ENCODE data around the gene CD40. TPM values are rescaled to one million over a fixed set of nuclear protein-coding genes. Genes with fewer than 3 reads are reported as not detected.

Gene CD40
- total RNA-seq, 2 experiments from 2014 or later, result 4.0 to 5.1 TPM

DNA sequence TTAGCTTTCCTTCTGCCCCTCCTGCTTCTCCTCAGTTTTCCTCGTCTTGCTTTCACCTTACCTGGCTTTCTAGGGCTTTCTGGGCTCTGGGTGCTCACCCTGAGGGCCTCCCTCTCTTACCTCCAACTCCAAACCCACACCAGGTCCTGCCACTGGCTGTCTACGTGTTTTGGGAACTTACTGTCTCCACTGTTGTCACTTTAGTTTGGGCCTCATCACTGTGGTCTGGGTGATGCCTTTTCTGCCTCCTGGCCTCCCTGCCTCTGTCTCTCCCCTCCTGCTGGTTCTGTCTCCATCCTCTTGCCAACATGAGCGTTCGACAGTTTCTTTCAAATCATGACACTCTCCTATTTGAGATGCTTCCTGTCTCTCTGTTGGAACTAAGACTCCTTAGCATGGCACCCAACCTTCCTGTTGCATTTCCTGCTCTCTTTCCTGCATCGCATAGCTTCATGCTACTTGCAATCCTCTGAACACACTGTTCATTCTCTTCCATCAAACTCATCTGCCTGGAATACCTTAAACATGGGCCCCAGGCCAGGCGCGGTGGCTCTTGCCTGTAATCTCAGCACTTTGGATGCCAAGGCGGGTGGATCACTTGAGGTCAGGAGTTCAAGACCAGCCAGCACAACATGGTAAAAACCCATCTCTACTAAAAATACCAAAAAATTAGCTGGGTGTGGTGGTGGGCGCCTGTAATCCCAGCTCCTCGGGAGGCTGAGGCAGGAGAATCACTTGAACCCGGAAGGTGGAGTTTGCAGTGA lies 5.5 kb downstream of the CD40 start:
- H3K36me3 Mint-ChIP-seq (ENCODE audit: low read depth), result no peaks in the 10 kb centered on the region
- no peak overlapping the region for H3K4me3 Mint-ChIP-seq
- H3K27me3 Mint-ChIP-seq, result peaks cover 9% of the 10 kb centered on the region
- ATAC-seq, result no peak
- no peak for DNase-seq
- intact Hi-C loops (cut with DNase I, micrococcal nuclease), result no loop called here
- ChIA-PET POLR2A (no interaction called here), CTCF (no interaction called here)
- H3K9me3 Mint-ChIP-seq (ENCODE audit: low read depth), result no peaks in the 10 kb centered on the region
- no peak overlapping the region for H3K27ac Mint-ChIP-seq
- H3K4me1 Mint-ChIP-seq, result peaks cover 2% of the 10 kb centered on the region

DNA sequence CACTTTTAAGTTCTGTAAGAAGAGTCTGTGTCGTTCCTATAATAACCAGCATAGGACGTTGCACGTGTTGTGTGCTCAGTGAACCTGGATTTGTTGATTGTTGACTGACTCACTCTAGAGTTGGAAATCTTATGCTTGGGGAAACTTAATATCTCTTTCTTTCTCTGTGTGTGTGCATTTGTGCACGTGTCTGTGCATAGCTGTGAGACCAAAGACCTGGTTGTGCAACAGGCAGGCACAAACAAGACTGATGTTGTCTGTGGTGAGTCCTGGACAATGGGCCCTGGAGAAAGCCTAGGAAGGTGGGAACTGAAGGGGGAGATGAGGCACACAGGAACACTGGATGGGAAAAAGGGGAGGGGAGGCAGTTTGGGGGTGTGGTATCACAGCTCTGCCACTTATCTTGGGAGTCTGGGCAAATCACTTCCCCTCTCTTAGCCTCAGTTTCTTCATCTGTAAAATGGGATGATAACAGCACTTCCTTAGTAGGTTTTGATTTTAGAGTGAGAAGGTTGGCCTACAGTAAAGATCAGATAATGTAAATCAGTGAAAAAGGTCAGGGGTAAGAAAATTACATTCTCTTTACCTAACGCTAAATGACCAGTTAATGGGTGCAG lies 8.4 kb downstream of the CD40 start:
- no peak for DNase-seq
- no peak for ATAC-seq
- H3K4me3 Mint-ChIP-seq, result no peak overlapping the region
- H3K9me3 Mint-ChIP-seq (ENCODE audit: low read depth), result no peaks in the 10 kb centered on the region
- ChIA-PET POLR2A (interaction anchor here (0.6 kb wide), 1 partner anchor 320 kb away, joined by 3 read pairs; no protein-coding TSS in a partner anchor), CTCF (no interaction called here)
- no peak overlapping the region for H3K27ac Mint-ChIP-seq
- peaks cover 20% of the 10 kb centered on the region for H3K27me3 Mint-ChIP-seq
- no peaks in the 10 kb centered on the region for H3K4me1 Mint-ChIP-seq
- no peaks in the 10 kb centered on the region for H3K36me3 Mint-ChIP-seq (ENCODE audit: low read depth)
- intact Hi-C loops (cut with DNase I, micrococcal nuclease), result no loop called here

DNA sequence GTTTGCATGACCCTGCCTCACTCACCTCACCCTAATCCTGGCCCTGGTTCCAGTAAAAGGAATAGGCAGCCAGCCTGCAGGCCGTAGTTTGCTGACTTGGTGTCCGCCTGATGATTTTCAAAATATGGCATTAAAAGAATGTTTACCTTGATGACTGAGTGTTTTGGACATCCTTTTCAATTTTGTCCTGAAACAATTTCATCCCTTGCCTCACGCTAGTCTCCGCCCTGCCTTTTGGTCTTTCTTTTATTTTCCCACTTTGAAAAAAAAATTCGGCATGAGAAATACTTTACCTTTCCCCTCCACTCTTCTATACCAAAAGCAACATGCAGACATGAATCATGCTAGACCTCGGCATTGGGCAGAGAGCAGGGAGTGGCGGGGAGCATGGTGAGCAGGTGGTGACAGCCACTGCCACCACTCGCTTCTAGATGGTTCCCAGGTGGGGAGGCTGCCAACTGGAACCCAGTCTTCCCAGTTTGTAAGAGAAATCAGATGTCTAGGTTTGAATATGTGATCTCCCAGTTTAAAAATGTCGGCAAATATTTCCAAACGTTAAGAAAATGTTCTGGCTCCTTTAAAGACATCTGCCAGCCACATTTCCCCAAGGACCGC lies 9.4 kb downstream of the CD40 start:
- ATAC-seq (no peak), DNase-seq (no peak)
- Mint-ChIP-seq H3K27me3 (peaks cover 25% of the 10 kb centered on the region), H3K36me3 (ENCODE audit: low read depth) (no peaks in the 10 kb centered on the region), H3K4me3 (no peak overlapping the region), H3K9me3 (ENCODE audit: low read depth) (no peaks in the 10 kb centered on the region), H3K27ac (no peak overlapping the region), H3K4me1 (no peaks in the 10 kb centered on the region)
- intact Hi-C loops (cut with DNase I, micrococcal nuclease), result no loop called here
- ChIA-PET CTCF (interaction anchor here (0.9 kb wide), 2 partner anchors 9 to 49 kb away, joined by 3 read pairs; no protein-coding TSS in a partner anchor), POLR2A (no interaction called here)

DNA sequence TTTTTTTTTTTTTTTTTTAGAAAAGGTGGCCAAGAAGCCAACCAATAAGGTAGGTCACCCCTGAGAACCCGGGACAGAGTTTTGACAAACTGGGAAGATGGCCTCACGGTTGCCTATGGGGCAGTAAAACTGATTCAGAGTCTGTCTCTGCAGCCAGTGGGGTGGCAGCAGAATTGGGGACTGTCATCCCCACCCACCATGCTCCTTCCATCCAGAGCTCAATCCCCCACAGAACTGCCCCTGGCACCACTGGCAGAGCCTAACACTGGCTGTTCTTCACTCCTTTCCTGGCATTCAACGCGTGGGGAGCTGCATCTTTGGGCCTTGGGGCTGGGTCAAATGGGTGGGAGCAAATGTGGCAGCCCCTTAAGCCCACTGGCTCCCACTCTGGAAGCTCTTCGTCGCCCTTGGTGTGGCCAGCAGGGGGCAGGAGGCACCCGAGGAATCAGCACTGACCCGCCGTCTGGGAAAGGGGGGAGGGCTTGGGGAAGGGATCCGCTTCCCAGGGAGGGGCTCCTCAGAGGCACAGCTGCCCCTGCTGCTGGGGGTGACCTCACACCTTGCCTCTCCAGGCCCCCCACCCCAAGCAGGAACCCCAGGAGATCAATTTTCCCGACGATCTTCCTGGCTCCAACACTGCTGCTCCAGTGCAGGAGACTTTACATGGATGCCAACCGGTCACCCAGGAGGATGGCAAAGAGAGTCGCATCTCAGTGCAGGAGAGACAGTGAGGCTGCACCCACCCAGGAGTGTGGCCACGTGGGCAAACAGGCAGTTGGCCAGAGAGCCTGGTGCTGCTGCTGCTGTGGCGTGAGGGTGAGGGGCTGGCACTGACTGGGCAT lies 10.4 kb downstream of the CD40 start:
- POLR2A ChIA-PET, result no interaction called here
- intact Hi-C loops (cut with DNase I, micrococcal nuclease), result no loop called here
- CTCF ChIA-PET, result interaction anchor here (0.7 to 1.4 kb wide), 6 partner anchors 9 to 330 kb away, joined by 3 to 4 read pairs (median 3); no protein-coding TSS in a partner anchor

DNA sequence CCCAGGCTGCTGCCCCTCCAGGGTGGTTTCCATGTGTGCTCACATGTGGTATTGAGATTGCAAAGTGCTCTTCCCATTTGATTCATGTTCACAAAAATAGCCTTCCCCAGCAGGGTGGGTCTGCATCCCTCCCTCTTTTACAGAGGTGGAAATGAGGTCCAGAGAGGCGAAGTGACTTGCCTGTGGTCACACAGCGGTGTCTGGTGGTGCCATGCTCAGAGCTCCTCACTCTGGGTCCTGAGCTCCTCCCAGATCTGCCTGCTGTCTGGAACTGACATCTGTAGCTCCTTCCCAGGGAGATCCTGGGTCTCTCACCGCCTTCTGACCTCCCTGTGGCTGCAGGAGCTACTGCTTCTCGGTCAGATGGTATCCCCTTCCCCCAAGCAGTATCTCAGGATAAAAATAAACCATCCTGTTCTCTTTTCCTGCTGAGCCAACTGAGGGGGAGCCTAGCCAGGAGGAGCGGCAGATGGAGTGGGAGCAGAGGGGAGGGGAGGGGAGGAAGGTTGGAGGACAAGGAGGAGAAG lies 11.9 kb downstream of the CD40 start:
- no peak for DNase-seq
- H3K9me3 Mint-ChIP-seq (ENCODE audit: low read depth), result no peaks in the 10 kb centered on the region
- intact Hi-C loops (cut with DNase I, micrococcal nuclease), result no loop called here
- peaks cover 2% of the 10 kb centered on the region for H3K4me1 Mint-ChIP-seq
- no peak overlapping the region for H3K4me3 Mint-ChIP-seq
- ChIA-PET POLR2A (no interaction called here), CTCF (interaction anchor here (0.6 to 3.9 kb wide), 7 partner anchors 10 to 219 kb away, joined by 3 to 18 read pairs (median 4); no protein-coding TSS in a partner anchor)
- H3K27me3 Mint-ChIP-seq, result peaks cover 34% of the 10 kb centered on the region
- ATAC-seq, result no peak
- no peaks in the 10 kb centered on the region for H3K36me3 Mint-ChIP-seq (ENCODE audit: low read depth)
- H3K27ac Mint-ChIP-seq, result no peak overlapping the region

More for the DNA sequence above, 10.4 kb downstream of the CD40 start:
- Mint-ChIP-seq H3K27me3 (peaks cover 32% of the 10 kb centered on the region), H3K27ac (no peak overlapping the region), H3K4me1 (peaks cover 2% of the 10 kb centered on the region), H3K36me3 (ENCODE audit: low read depth) (no peaks in the 10 kb centered on the region), H3K9me3 (ENCODE audit: low read depth) (no peaks in the 10 kb centered on the region), H3K4me3 (no peak overlapping the region)
- ATAC-seq (no peak), DNase-seq (peak; percentile 24)

DNA sequence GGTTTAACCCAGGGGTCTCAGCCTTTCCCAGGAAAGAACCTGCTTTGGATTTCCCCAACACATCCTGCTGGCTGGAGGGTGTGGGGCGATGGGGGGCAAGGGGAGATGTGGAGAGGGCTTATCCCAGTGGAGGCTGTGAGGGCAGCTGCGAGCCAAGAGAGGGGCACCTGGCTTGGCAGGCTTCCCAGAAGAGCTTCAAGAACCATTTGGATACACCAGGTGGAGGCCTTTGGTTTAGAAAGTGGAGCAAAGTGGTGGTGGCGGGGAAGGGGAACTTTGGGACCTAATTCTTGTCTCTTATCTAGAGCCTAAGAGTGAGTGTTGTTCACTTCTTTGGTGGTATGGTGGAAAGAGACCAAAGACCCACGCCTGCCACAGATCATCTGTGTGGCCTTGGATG lies 12.4 kb downstream of the CD40 start:
- Mint-ChIP-seq H3K36me3 (ENCODE audit: low read depth) (no peaks in the 10 kb centered on the region), H3K9me3 (ENCODE audit: low read depth) (no peaks in the 10 kb centered on the region), H3K4me3 (no peak overlapping the region), H3K4me1 (peaks cover 2% of the 10 kb centered on the region), H3K27me3 (peaks cover 33% of the 10 kb centered on the region), H3K27ac (no peak overlapping the region)
- no peak for DNase-seq
- ChIA-PET CTCF (interaction anchor here (0.9 to 3.9 kb wide), 6 partner anchors 10 to 219 kb away, joined by 3 to 18 read pairs (median 4); no protein-coding TSS in a partner anchor), POLR2A (no interaction called here)
- intact Hi-C loops (cut with DNase I, micrococcal nuclease), result no loop called here
- ATAC-seq, result no peak

DNA sequence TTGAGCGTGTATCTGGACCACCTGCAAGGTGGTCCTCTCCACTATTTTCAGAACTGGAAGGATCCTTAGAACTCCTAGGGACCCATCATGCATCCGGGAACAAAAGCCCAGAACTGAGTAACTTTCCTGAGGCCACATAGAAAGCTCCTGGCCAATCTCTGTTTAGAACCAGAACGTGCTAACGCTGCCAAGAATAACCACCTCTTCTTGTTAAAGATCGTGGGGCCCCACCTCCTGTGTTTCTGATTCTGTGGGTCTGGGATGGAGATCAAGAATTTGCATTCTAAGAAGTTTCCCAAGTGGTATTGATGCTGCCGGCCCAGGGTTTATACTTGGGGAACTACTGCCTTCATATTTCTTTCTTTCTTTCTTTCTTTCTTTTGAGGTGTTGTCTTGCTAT lies 13.3 kb downstream of the CD40 start:
- ChIA-PET CTCF (interaction anchor here (0.5 to 3.9 kb wide), 10 partner anchors 9 to 307 kb away, joined by 3 to 18 read pairs (median 6); no protein-coding TSS in a partner anchor), POLR2A (no interaction called here)
- Mint-ChIP-seq H3K9me3 (ENCODE audit: low read depth) (no peaks in the 10 kb centered on the region), H3K4me3 (no peak overlapping the region), H3K36me3 (ENCODE audit: low read depth) (no peaks in the 10 kb centered on the region), H3K27ac (no peak overlapping the region), H3K4me1 (peaks cover 2% of the 10 kb centered on the region), H3K27me3 (peaks cover 36% of the 10 kb centered on the region)
- intact Hi-C loops (cut with DNase I, micrococcal nuclease), result no loop called here
- no peak for DNase-seq
- no peak for ATAC-seq

DNA sequence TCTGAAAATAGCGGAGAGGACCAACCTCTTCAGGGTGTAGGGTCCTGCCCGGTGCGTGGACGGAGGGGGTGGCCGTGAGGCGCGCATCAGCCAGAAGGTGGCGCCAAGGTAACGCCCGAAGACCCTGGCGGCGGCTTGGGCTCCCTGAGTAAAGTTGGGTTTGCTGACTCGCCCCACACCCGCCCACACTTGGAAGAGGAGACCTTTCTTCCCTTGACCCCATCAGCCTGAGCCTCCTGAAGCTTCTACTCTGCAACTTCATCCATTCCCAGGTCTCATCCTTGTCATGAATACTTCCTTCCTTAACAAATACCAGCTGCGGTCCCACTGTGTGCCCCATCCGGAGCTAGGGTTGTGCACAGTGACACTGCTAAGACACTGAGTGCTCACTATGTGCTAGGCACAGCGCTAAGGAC lies 14.6 kb downstream of the CD40 start:
- Mint-ChIP-seq H3K27ac (no peak overlapping the region), H3K4me3 (no peak overlapping the region), H3K36me3 (ENCODE audit: low read depth) (no peaks in the 10 kb centered on the region), H3K4me1 (peaks cover 2% of the 10 kb centered on the region), H3K9me3 (ENCODE audit: low read depth) (no peaks in the 10 kb centered on the region), H3K27me3 (peaks cover 32% of the 10 kb centered on the region)
- CTCF ChIA-PET, result interaction anchor here (0.5 to 3.9 kb wide), 11 partner anchors 8 to 548 kb away, joined by 3 to 18 read pairs (median 6); no protein-coding TSS in a partner anchor
- POLR2A ChIA-PET, result no interaction called here
- intact Hi-C loops (cut with DNase I, micrococcal nuclease), result loop anchor here (1.0 to 2.0 kb wide), 7 partner anchors 42 to 549 kb away; no protein-coding TSS in a partner anchor
- DNase-seq, result peak; percentile 81
- peak; percentile 96 for ATAC-seq

DNA sequence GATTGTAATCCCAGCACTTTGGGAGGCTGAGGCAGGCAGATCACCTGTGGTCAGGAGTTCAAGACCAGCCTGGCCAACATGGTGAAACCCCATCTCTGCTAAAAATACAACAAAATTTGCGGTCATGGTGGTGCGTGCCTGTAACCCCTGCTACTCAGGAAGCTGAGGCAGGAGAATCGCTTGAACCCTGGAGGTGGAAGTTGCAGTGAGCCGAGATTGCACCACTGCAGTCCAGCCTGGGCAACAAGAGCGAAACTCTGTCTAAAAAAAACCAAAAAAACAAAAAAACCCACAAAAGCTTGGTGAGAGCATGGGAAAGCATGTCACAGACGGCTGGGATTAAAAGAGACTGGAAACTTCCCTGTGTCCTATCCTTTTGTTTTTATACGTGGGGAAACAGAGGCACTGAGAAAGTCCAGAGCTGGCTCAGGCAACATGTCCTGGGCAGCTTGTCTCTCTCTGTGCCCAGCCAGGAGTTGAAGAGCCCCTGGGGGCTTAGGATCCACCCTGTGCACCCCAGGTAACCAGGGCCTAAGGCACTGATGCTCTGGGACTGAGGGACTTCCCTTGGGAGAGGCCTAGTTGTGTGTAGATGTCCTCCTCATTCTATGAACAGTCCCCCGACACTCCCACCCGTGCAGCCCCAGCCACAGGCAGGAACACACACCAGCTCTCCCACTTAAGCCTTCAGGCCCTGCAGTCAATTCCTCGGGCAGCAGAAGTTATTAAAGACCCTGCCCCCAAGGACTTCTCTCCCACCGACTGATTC lies 16.0 kb downstream of the CD40 start:
- POLR2A ChIA-PET, result no interaction called here
- no peak overlapping the region for H3K27ac Mint-ChIP-seq
- DNase-seq (no peak), ATAC-seq (no peak)
- intact Hi-C loops (cut with DNase I, micrococcal nuclease), result loop anchor here (2.0 kb wide), 4 partner anchors 41 to 305 kb away; no protein-coding TSS in a partner anchor
- CTCF ChIA-PET, result interaction anchor here (0.6 to 3.9 kb wide), 5 partner anchors 14 to 132 kb away, joined by 3 to 18 read pairs (median 3); no protein-coding TSS in a partner anchor
- H3K27me3 Mint-ChIP-seq, result peaks cover 35% of the 10 kb centered on the region
- H3K9me3 Mint-ChIP-seq (ENCODE audit: low read depth), result no peaks in the 10 kb centered on the region
- H3K4me1 Mint-ChIP-seq, result peaks cover 2% of the 10 kb centered on the region
- H3K4me3 Mint-ChIP-seq, result no peak overlapping the region
- H3K36me3 Mint-ChIP-seq (ENCODE audit: low read depth), result no peaks in the 10 kb centered on the region

DNA sequence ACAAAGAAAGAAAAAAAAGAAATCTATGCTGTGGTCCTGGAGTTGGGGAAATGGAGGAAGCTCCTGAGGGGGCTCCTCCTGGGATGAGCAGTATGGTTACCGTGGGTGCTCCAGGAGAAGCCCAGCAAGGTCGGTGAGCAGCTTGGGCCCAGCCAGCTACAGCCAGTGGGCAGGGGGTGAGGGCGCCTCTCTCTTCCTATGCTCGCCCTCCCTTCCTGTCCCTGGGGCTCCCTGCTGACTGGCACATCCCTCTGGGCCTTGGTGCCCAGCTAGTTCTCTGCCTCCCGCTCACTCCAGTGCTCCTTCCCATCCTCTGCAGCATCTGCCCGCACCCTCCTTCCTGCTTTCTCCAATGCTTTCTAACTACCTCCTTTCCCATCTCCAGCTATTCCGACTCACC lies 16.6 kb downstream of the CD40 start:
- no peak overlapping the region for H3K27ac Mint-ChIP-seq
- H3K36me3 Mint-ChIP-seq (ENCODE audit: low read depth), result no peaks in the 10 kb centered on the region
- no peak for ATAC-seq
- POLR2A ChIA-PET, result no interaction called here
- peaks cover 2% of the 10 kb centered on the region for H3K4me1 Mint-ChIP-seq
- CTCF ChIA-PET, result interaction anchor here (0.6 to 0.8 kb wide), 2 partner anchors 15 to 21 kb away, joined by 3 read pairs; no protein-coding TSS in a partner anchor
- DNase-seq, result no peak
- H3K9me3 Mint-ChIP-seq (ENCODE audit: low read depth), result no peaks in the 10 kb centered on the region
- no peak overlapping the region for H3K4me3 Mint-ChIP-seq
- intact Hi-C loops (cut with DNase I, micrococcal nuclease), result no loop called here
- H3K27me3 Mint-ChIP-seq, result peaks cover 39% of the 10 kb centered on the region
